Fibroblast of the aortic adventitia (primary cell): ENCODE measurements around the gene RNF220. TPM values are rescaled to one million over a fixed set of nuclear protein-coding genes. Genes with fewer than 3 reads are reported as not detected.

Source experiments
- DNase-seq: peaks from one replicate; pipeline ENCODE4 v3.0.0-alpha.2; 2010; ENCODE audit warnings: low read depth
- H3K4me3 ChIP-seq: 2 replicates; pipeline ENCODE4 v1.5.1; 2011; ENCODE audit warnings: low read depth, mild to moderate bottlenecking, control low read depth, low read length, moderate library complexity
- total RNA-seq: library from RNA; depleted of rRNA; stranded (reverse); fragments of >200 nt; gene quantifications from 2 replicates; pipeline ENCODE4 v1.2.3, GENCODE V29; 2012; ENCODE audit warnings: low replicate concordance
- TF ChIP-seq, protein P1 (sequence below): IDR thresholded peaks from 2 replicates; pipeline ENCODE4 v1.5.1; 2011; ENCODE audit warnings: mild to moderate bottlenecking, low read length, control low read depth, inconsistent platforms; ENCODE audit not compliant: insufficient read depth

The RNF220 gene
- total RNA-seq, 1 donor = 51.2 TPM

DNA sequence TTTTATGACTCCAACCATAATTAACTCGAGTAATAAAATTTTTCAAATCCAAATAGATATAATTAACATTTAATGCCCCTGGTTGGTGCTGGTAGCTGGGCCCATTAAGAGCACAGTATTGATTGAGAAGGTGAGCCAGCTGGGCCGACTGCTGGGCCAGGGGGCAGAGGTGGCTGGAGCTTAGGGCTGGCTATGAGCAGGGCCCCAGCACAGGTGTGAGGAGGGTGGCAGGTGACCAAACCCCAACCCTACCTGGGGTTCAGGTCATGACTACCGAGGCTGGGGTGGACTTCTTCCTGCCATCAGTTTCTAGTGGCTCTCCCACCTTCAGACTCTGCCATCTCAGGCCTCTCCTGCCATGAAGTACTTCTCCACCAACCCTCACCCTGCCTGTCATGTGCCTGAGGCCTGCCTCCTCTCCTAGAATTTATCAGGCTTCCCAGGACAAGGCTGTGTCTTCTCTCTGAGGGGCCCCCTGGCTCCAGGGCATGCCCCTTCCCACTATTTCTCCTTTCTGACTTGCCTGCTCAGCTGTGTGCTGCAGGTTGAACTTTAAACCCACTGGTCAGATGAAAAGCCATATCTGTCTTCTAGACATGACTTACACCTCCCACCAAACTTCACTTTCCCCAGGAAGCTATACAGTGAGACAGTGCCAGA is 183.6 kb downstream of the RNF220 start:
- no peak for DNase-seq
- TF ChIP-seq, protein P1, sequence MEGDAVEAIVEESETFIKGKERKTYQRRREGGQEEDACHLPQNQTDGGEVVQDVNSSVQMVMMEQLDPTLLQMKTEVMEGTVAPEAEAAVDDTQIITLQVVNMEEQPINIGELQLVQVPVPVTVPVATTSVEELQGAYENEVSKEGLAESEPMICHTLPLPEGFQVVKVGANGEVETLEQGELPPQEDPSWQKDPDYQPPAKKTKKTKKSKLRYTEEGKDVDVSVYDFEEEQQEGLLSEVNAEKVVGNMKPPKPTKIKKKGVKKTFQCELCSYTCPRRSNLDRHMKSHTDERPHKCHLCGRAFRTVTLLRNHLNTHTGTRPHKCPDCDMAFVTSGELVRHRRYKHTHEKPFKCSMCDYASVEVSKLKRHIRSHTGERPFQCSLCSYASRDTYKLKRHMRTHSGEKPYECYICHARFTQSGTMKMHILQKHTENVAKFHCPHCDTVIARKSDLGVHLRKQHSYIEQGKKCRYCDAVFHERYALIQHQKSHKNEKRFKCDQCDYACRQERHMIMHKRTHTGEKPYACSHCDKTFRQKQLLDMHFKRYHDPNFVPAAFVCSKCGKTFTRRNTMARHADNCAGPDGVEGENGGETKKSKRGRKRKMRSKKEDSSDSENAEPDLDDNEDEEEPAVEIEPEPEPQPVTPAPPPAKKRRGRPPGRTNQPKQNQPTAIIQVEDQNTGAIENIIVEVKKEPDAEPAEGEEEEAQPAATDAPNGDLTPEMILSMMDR = no peak
- H3K4me3 ChIP-seq = no peak overlapping the region

DNA sequence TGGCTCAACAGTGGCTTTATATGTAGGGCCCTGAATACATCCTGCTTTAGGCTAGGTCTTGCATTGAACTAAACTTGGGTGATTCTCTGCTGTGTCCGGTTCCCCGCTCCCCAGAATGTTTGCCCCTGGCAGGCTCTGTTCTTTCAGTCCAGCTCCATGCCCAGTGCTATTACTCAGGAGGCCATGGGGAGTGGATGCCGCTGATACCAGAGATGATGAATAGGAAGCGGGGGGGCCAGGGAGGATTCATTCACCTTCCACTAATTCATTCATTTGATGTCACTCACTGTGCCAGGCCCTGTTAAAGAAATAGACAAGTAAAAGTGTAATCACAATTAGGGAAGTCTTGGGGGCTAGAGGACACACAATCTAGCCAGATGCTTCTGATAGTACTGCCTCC is 185.4 kb downstream of the RNF220 start:
- H3K4me3 ChIP-seq = no peak overlapping the region
- DNase-seq = no peak
- TF ChIP-seq, protein P1 = no peak

DNA sequence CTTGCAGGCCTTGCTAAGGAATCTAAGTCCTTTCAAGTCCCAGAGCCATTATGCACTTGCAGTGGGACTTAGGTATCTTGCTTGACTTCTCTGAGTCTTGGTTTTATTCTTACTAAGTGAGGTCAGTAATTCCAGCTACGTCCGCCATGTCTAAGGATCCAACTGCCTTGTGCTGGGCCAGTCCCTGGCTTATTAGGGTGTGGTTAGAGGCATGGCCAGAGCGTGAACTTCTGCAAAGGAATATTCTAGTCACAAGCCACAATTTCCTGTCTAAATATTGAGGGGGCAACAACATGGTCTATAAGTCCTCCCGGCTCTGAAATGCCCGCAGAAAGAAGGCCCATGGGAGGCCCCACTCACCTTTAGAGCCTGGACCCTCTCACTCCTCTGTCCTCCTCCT is 186.3 kb downstream of the RNF220 start:
- no peak overlapping the region for H3K4me3 ChIP-seq
- TF ChIP-seq, protein P1 = no peak
- no peak for DNase-seq

DNA sequence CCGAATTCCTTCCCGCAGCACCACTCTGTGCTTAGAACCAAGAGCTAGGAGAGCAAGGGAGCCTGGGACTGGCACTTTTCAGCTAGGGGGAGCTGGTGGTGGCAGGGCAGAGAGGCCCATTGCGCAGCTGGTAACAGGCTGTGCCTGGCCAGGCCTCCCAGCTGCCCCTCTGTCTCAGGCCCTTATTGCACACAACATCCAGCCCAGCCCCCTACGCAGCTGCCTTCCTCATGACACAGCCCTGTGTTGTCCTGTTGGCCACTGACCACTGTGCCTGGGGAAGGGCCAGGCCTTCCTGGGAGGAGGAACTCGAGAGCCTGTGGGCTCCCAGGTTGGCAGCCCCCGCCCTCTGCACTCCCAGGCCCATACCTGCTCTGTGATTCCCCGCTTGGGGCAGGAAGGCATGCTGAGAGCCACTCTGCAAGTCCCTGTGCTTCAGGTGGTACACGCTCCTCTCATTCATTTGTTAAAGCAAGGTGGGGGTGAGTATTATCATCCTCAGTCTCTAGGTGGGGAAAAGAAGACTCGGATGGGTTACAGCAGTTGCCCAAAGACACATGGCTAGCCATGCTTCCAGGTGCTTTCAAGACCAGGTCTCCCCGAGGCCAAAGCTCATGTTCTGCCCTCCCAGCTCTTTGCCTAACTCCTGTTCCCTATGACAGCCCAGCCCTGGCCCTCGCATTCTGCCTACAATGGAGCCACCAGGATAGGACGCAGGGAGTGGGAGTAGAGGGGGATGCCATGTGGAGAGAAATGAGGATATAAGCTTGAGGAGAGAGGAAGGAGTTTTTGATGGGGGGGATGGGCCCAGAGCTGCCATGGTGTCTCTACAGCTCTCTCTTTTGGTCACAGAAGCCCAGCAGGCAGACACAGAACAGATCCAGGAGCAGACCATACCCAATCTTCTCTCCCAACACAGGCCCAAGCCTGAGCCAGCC is 187.4 kb downstream of the RNF220 start:
- no peak overlapping the region for H3K4me3 ChIP-seq
- DNase-seq = no peak
- TF ChIP-seq, protein P1 = no peak

DNA sequence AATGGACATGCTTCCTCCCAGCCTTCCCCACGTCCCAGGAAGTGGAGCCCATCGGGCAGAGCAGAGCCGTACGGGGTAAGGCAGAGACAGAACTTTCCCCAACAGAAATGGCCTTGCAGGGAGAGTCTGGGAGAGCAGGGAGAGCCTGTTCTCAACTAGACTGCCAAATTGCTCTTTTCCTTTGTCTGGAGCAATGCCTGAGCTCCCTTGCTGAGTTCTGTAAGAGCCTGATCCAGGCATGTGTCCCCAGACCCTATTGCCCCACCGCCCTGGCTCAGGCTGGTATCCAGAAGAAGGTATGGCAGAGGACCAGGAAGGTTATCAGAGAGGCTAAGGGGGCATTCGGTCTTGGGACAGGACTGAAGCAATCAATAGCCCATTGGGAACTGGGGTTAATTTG is 189.3 kb downstream of the RNF220 start:
- no peak for DNase-seq
- TF ChIP-seq, protein P1 = no peak
- H3K4me3 ChIP-seq = no peak overlapping the region

DNA sequence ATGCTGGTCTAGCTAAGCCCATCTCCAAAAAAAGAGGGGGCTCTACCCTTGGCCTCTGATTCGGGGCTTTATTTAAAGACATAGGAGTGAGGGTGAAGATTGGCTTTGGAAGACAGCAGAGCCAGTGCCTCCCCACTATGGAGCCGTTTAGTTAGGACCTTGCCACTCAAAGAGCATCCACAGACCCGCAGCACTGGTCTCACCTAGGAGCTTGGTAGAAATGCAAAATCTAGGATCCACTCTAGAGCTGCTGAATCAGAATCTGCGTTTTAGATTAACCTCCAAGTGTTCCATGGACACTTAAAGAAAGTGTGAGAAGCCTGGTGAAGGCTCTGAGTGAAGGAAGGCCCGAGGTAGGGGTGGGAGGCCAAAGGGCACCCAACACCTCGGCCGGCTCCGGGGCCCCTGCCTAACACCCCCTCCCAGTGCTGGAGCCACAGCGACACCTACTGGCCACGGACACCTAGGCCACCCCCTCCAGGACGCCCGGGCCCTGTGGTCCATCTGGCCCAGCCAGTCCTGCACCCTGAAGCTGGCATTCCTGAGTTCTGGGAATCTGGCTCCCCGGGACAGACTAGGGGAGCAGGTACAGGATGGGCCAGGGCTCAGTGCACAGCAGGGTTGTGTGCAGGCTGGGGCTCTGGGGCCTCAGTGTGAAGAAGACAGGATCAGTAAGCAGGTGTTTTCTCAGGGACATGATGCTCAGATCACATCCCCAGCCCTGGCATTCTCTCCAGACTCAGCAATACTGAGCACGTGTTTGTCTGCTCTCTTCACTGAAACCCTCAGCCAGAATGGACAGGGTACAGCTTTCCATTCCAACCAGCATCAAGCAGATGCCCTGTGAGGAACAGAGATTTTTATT is 190.0 kb downstream of the RNF220 start:
- TF ChIP-seq, protein P1 = peak; percentile 97
- no peak overlapping the region for H3K4me3 ChIP-seq
- DNase-seq = peak; percentile 53
